Caco-2 (cell line): ENCODE data around the gene MPPED2. TPM values are rescaled to one million over a fixed set of nuclear protein-coding genes. Genes with fewer than 3 reads are reported as not detected.

Experiments used
- BruUV-seq: library from RNA; stranded (reverse); fragments of 400-500 nt; replicated peaks from 2 replicates; lab custom pipeline; 2021; lab: Mats Ljungman, UMichigan
- CTCF ChIA-PET: fragments of 300-600 bp; sonication (Branson Sonifier 250); formaldehyde crosslinking; loops from one replicate; lab custom pipeline; 2022; ENCODE audit warnings: antibody characterized with exemption; lab: Charles Lee
- POLR2A ChIA-PET: fragments of 300-600 bp; sonication (Branson Sonifier 250); formaldehyde crosslinking; loops from one replicate; lab custom pipeline; 2022; ENCODE audit warnings: antibody characterized with exemption; lab: Charles Lee
- DNase-seq, 2 experiments: peaks; one replicate each; pipeline versions ENCODE4 v3.0.0 to v3.0.0-alpha.2; 2020 to 2022
- H3K27me3 ChIP-seq: replicated peaks from 2 replicates; pipeline ENCODE4 v1.6.0; 2011; ENCODE audit warnings: low read length; ENCODE audit not compliant: control insufficient read depth, insufficient read depth
- H3K36me3 ChIP-seq: 2 replicates; pipeline ENCODE4 v1.5.1; 2011; ENCODE audit warnings: low read length; ENCODE audit not compliant: control insufficient read depth, insufficient read depth
- H3K4me1 ChIP-seq: fragments of 250-450 bp; sonication (Bioruptor Pico); 2 replicates; pipeline ENCODE4 v1.5.1; 2020; ENCODE audit warnings: mild to moderate bottlenecking
- H3K4me3 ChIP-seq: 2 replicates; pipeline ENCODE4 v1.5.1; 2011; ENCODE audit warnings: low read depth, mild to moderate bottlenecking, control low read depth, low read length
- H3K9me3 ChIP-seq: fragments of 250-450 bp; sonication (Bioruptor Pico); 2 replicates; pipeline ENCODE4 v1.5.1; 2020; ENCODE audit warnings: mild to moderate bottlenecking, moderate library complexity
- H3K27ac Mint-ChIP-seq: one replicate; pipeline ENCODE4 v1.8.0; 2022; ENCODE audit warnings: mixed read lengths; ENCODE audit not compliant: unreplicated experiment
- H3K27me3 Mint-ChIP-seq: one replicate; pipeline ENCODE4 v1.8.0; 2022; ENCODE audit warnings: mixed read lengths; ENCODE audit not compliant: insufficient read depth, unreplicated experiment
- H3K36me3 Mint-ChIP-seq: one replicate; pipeline ENCODE4 v1.8.0; 2022; ENCODE audit warnings: mild to moderate bottlenecking, mixed read lengths; ENCODE audit not compliant: insufficient read depth, unreplicated experiment
- H3K4me1 Mint-ChIP-seq: one replicate; pipeline ENCODE4 v1.8.0; 2022; ENCODE audit warnings: low read depth, mixed read lengths; ENCODE audit not compliant: unreplicated experiment
- H3K4me3 Mint-ChIP-seq: one replicate; pipeline ENCODE4 v1.8.0; 2022; ENCODE audit warnings: mild to moderate bottlenecking, moderate library complexity, mixed read lengths; ENCODE audit not compliant: unreplicated experiment
- H3K9me3 Mint-ChIP-seq: one replicate; pipeline ENCODE4 v1.8.0; 2022; ENCODE audit warnings: mixed read lengths; ENCODE audit not compliant: unreplicated experiment
- CTCF ChIP-seq, 2 experiments: fragments of 200-600 bp in 1 of 2; IDR thresholded peaks; 1 replicate in 1 of 2; 2 replicates in 1 of 2; pipeline versions ENCODE4 v1.5.1 to v1.8.0; 2011 to 2022; ENCODE audit warnings: antibody characterized with exemption in 1 of 2, control low read depth in 1 of 2, inconsistent platforms in 1 of 2, low read depth in 1 of 2, low read length in 1 of 2, mild to moderate bottlenecking in 1 of 2, moderate library complexity in 1 of 2; ENCODE audit not compliant: insufficient read depth in 1 of 2, severe bottlenecking in 1 of 2, unreplicated experiment in 1 of 2
- intact Hi-C: fragments of 100-400 bp; cut with micrococcal nuclease; formaldehyde crosslinking; loops from one replicate; pipeline ENCODE4 v1.10.0; 2022; ENCODE audit not compliant: unreplicated experiment
- total RNA-seq: library from RNA; stranded (reverse); gene quantifications from 2 replicates; pipeline ENCODE4 v1.2.3, GENCODE V29; 2022

Gene MPPED2
- total RNA-seq, 1 experiment from 2014 or later: not detected

- Mint-ChIP-seq H3K27ac (no peak overlapping the region), H3K36me3 (no peaks in the 10 kb centered on the region), H3K9me3 (no peaks in the 10 kb centered on the region), H3K4me3 (no peak overlapping the region), H3K4me1 (no peaks in the 10 kb centered on the region), H3K27me3 (peaks cover 16% of the 10 kb centered on the region)
- Histone ChIP-seq H3K36me3 (no peaks in the 10 kb centered on the region), H3K9me3 (no peaks in the 10 kb centered on the region), H3K27me3 (no peaks in the 10 kb centered on the region), H3K4me3 (no peak overlapping the region), H3K4me1 (no peaks in the 10 kb centered on the region)
- TF ChIP-seq CTCF (IDR thresholded peaks at IDR 0.05; ENCODE audit: insufficient read depth in 1 of 2, low read depth in 1 of 2, low read length in 1 of 2, severe bottlenecking in 1 of 2, unreplicated experiment in 1 of 2): no peak
- no TSS peak for BruUV-seq
- ChIA-PET POLR2A (no interaction called here), CTCF (no interaction called here)
- intact Hi-C loops: no loop called here
- DNase-seq: no peak
Measured at GRCh38 chr11:30405385-30405784, 180.8 kb downstream of the MPPED2 start.

GRCh38 chr11:30404136-30404535 lies 182.0 kb downstream of the MPPED2 start:
- BruUV-seq: no TSS peak
- ChIA-PET POLR2A (no interaction called here), CTCF (no interaction called here)
- H3K4me3 ChIP-seq: no peak overlapping the region
- no peaks in the 10 kb centered on the region for H3K4me1 Mint-ChIP-seq
- H3K27me3 Mint-ChIP-seq: peaks cover 11% of the 10 kb centered on the region
- no peaks in the 10 kb centered on the region for H3K36me3 ChIP-seq
- no peaks in the 10 kb centered on the region for H3K4me1 ChIP-seq
- TF ChIP-seq CTCF (IDR thresholded peaks at IDR 0.05; ENCODE audit: insufficient read depth in 1 of 2, low read depth in 1 of 2, low read length in 1 of 2, severe bottlenecking in 1 of 2, unreplicated experiment in 1 of 2): no peak
- no peaks in the 10 kb centered on the region for H3K9me3 Mint-ChIP-seq
- no peak overlapping the region for H3K4me3 Mint-ChIP-seq
- no peaks in the 10 kb centered on the region for H3K27me3 ChIP-seq
- H3K9me3 ChIP-seq: no peaks in the 10 kb centered on the region
- no peak for DNase-seq
- intact Hi-C loops: no loop called here
- no peaks in the 10 kb centered on the region for H3K36me3 Mint-ChIP-seq
- H3K27ac Mint-ChIP-seq: no peak overlapping the region

- Histone ChIP-seq H3K36me3 (no peaks in the 10 kb centered on the region), H3K27me3 (no peaks in the 10 kb centered on the region), H3K4me3 (no peak overlapping the region), H3K4me1 (no peaks in the 10 kb centered on the region), H3K9me3 (no peaks in the 10 kb centered on the region)
- ChIA-PET CTCF (no interaction called here), POLR2A (no interaction called here)
- H3K9me3 Mint-ChIP-seq: no peaks in the 10 kb centered on the region
- no peaks in the 10 kb centered on the region for H3K36me3 Mint-ChIP-seq
- intact Hi-C loops: no loop called here
- no peak for TF ChIP-seq CTCF (IDR thresholded peaks at IDR 0.05; ENCODE audit: insufficient read depth in 1 of 2, low read depth in 1 of 2, low read length in 1 of 2, severe bottlenecking in 1 of 2, unreplicated experiment in 1 of 2)
- no TSS peak for BruUV-seq
- H3K27ac Mint-ChIP-seq: no peak overlapping the region
- peaks cover 16% of the 10 kb centered on the region for H3K27me3 Mint-ChIP-seq
- DNase-seq: no peak
- H3K4me1 Mint-ChIP-seq: no peaks in the 10 kb centered on the region
- no peak overlapping the region for H3K4me3 Mint-ChIP-seq
Measured at GRCh38 chr11:30395751-30396150, 190.4 kb downstream of the MPPED2 start.
